ENCODE data around the gene BCL2L1.
"Not testable (repeated sequence)": the region's sequence is repeated elsewhere in the genome, so short reads cannot be mapped to it uniquely, and the experiment has no call there.

Gene BCL2L1

DNA sequence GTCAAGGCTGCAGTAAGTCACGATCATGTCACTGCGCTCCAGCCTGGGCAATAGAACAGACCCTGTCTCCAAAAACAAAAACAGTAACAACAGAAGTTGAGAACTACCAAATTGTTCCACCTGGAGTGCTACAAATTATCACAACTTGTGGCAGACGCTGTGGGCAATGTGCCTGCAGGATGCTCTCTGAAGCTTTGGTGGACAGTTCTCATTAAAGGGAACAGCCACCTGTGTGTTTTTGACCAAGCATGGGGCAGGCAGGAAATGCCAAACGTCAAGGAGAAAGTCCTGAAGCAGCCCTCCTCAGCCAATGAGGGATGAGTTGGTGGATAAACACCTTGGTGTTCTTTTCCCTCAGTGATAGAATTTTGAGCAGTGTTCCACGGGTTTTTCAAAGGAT is 69.1 kb downstream of the BCL2L1 start:
- DNase-seq (ENCODE audit: low read depth, low spot score): no peak
- no peak overlapping the region for H3K4me3 ChIP-seq (ENCODE audit: low read depth, low read length)
- in situ Hi-C loops (cut with HindIII; ENCODE audit: low sequenced_read_pairs): no loop called here
- TF ChIP-seq, protein P1, sequence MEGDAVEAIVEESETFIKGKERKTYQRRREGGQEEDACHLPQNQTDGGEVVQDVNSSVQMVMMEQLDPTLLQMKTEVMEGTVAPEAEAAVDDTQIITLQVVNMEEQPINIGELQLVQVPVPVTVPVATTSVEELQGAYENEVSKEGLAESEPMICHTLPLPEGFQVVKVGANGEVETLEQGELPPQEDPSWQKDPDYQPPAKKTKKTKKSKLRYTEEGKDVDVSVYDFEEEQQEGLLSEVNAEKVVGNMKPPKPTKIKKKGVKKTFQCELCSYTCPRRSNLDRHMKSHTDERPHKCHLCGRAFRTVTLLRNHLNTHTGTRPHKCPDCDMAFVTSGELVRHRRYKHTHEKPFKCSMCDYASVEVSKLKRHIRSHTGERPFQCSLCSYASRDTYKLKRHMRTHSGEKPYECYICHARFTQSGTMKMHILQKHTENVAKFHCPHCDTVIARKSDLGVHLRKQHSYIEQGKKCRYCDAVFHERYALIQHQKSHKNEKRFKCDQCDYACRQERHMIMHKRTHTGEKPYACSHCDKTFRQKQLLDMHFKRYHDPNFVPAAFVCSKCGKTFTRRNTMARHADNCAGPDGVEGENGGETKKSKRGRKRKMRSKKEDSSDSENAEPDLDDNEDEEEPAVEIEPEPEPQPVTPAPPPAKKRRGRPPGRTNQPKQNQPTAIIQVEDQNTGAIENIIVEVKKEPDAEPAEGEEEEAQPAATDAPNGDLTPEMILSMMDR (IDR thresholded peaks at IDR 0.05; ENCODE audit: low read depth, low read length): no peak

DNA sequence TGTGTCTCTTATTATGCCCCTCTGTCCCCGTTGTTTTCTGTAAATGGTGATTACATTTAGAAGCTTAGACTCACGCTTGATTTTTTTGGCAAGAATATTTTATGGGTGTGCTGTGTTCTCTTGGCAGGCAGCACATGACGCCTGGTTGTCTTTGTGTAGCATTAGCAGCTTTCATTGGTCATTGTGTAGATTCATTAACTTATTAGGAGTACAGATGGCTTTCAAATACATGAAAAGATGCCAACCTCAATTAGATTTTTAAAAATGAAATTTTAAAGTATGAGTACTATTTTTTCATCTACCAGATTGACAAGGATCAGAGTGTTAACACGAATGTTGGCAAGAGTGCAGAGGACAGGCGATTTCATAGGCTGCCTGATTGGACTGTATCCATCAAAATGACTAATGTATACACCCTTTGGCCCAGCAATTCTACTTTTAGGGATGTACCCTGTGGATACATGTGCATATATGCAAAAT is 69.7 kb downstream of the BCL2L1 start:
- in situ Hi-C loops (cut with HindIII; ENCODE audit: low sequenced_read_pairs): no loop called here
- no peak for DNase-seq (ENCODE audit: low read depth, low spot score)
- no peak overlapping the region for H3K4me3 ChIP-seq (ENCODE audit: low read depth, low read length)
- TF ChIP-seq, protein P1 (IDR thresholded peaks at IDR 0.05; ENCODE audit: low read depth, low read length): no peak

DNA sequence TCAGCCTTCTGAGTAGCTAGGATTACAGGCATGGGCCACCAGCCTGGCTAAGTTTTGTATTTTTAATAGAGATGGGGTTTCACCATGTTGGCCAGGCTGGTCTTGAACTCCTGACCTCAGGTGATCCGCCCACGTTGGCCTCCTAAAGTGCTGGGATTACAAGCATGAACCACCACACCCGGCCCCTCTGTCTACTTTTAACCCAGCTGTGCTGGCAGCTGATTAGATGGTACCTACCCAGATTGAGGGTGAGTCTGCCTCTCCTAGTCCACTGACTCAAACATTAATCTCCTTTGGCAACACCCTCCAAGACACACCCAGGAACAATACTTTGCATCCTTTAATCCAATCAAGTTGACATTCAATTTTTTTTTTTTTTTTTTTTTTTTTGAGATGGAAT is 74.6 kb downstream of the BCL2L1 start:
- in situ Hi-C loops (cut with HindIII; ENCODE audit: low sequenced_read_pairs): not testable (repeated sequence)

DNA sequence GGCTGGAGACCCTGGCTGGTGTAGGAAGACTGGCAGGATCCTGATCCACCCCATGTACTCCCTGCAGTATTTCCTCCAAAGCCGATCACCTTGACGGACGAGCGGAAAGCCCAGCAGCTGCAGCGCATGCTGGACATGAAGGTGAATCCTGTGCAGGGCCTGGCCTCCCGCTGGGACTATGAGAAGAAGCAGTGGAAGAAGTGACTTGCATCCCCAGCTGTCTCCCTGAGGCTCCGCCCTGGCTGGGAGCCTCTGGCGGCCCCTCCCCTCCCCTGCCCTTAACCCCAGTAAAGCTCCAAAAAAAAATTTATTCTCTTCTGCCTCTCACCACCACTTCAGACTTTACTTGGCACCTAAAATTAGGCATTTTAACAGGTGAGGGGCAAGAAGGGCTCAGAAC is 78.0 kb downstream of the BCL2L1 start:
- H3K4me3 ChIP-seq (ENCODE audit: low read depth, low read length): no peak overlapping the region
- DNase-seq (ENCODE audit: low read depth, low spot score): no peak
- TF ChIP-seq, protein P1 (IDR thresholded peaks at IDR 0.05; ENCODE audit: low read depth, low read length): no peak
- in situ Hi-C loops (cut with HindIII; ENCODE audit: low sequenced_read_pairs): no loop called here

More for the DNA sequence above, 74.6 kb downstream of the BCL2L1 start:
- not testable (repeated sequence) for H3K4me3 ChIP-seq (ENCODE audit: low read depth, low read length); DNase-seq (ENCODE audit: low read depth, low spot score)

DNA sequence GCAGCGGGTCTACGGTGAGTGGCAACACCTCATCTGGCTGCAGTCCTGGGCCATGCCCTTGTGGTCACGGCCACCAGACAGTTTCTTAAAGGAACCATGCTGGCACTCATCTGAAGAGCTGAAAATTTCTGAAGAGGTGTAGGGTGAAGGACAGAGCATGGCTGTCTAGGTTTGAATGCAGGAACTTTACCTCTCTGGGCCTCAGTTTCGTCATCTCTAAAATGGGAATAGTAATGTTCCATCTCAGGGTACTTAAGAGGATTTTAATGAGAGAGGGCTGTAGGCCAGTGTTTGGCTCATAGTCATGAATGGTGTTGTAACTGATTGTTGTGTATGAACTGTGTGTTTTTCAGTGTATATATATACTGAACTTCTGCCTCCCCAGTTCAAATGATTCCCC is 79.1 kb downstream of the BCL2L1 start:
- no peak overlapping the region for H3K4me3 ChIP-seq (ENCODE audit: low read depth, low read length)
- DNase-seq (ENCODE audit: low read depth, low spot score): no peak
- TF ChIP-seq, protein P1 (IDR thresholded peaks at IDR 0.05; ENCODE audit: low read depth, low read length): no peak
- in situ Hi-C loops (cut with HindIII; ENCODE audit: low sequenced_read_pairs): no loop called here

DNA sequence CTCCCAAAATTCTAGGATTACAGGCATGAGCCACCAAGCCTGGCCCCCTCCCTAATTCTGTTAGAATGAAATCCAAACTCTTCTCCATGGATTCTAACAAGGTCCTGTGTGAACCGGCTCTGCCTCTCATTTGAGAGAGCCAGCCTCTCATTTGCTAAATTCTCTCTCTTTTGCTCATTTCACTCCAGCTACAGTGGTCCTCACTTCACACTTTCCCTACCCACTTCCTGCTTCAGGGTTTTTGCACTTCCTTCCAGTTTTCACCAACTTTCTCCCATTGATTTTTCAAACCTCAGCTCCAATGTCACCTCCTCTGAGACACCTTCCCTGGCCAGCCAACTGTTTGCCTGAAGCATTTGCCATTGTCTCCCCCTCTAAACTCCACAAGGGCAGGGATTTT is 79.8 kb downstream of the BCL2L1 start:
- H3K4me3 ChIP-seq (ENCODE audit: low read depth, low read length): no peak overlapping the region
- in situ Hi-C loops (cut with HindIII; ENCODE audit: low sequenced_read_pairs): no loop called here
- TF ChIP-seq, protein P1 (IDR thresholded peaks at IDR 0.05; ENCODE audit: low read depth, low read length): no peak
- no peak for DNase-seq (ENCODE audit: low read depth, low spot score)

DNA sequence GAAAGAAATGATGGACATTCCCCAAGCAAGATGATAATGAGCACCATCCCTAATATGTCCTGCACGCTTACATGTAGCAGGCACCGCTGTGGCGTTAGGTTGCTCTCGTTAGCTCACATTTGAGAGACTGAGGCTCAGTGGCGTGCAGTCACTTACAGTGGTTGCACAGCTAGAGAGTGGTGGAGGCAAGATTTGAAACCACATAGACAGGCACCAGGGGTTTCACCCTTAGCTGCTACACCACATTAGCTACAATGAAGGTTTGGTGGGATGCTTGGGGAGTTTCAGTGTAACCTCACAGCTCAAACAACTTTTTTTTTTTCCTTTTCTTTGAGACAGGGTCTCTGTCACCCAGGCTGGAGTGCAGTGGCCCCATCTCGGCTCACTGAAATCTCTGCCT is 81.3 kb downstream of the BCL2L1 start:
- TF ChIP-seq, protein P1 (IDR thresholded peaks at IDR 0.05; ENCODE audit: low read depth, low read length): no peak
- in situ Hi-C loops (cut with HindIII; ENCODE audit: low sequenced_read_pairs): no loop called here
- no peak for DNase-seq (ENCODE audit: low read depth, low spot score)
- H3K4me3 ChIP-seq (ENCODE audit: low read depth, low read length): no peak overlapping the region
